Choroid plexus epithelial cell (primary cell): Measurements from ENCODE around the gene KMO.

ENCODE experiments used
- DNase-seq: peaks from one replicate; pipeline ENCODE4 v3.0.0-alpha.2; 2010; ENCODE audit warnings: low read depth
- H3K4me3 ChIP-seq: 2 replicates; pipeline ENCODE4 v1.5.1; 2011; ENCODE audit warnings: low read depth, mild to moderate bottlenecking, control low read depth, low read length, moderate library complexity
- CTCF ChIP-seq: conservative IDR thresholded peaks from 2 replicates; pipeline ENCODE4 v1.5.1; 2011; ENCODE audit warnings: low read depth, mild to moderate bottlenecking, control low read depth, inconsistent platforms, low read length, moderate library complexity

The KMO gene

GRCh38 chr1:241521718-241522117, 10.5 kb upstream of the KMO start:
- TF ChIP-seq CTCF = no peak
- no peak for DNase-seq
- no peak overlapping the region for H3K4me3 ChIP-seq

- H3K4me3 ChIP-seq = no peak overlapping the region
- DNase-seq = no peak
- TF ChIP-seq CTCF = no peak
Measured at GRCh38 chr1:241525026-241525425, 7.2 kb upstream of the KMO start.

- no peak overlapping the region for H3K4me3 ChIP-seq
- TF ChIP-seq CTCF = no peak
- DNase-seq = no peak
Measured at GRCh38 chr1:241527146-241527545, 5.0 kb upstream of the KMO start.

- peak overlapping the region; percentile 59 for H3K4me3 ChIP-seq
- TF ChIP-seq CTCF = peak; percentile 50
- DNase-seq = peak; percentile 88
Measured at GRCh38 chr1:241531195-241532161, 700 bp upstream of the KMO start.

GRCh38 chr1:241532864-241533263, 686 bp downstream of the KMO start:
- TF ChIP-seq CTCF = no peak

GRCh38 chr1:241533326-241534115, 1.3 kb downstream of the KMO start:
- no peak overlapping the region for H3K4me3 ChIP-seq
- TF ChIP-seq CTCF = no peak
- DNase-seq = no peak

More at GRCh38 chr1:241532864-241533263, 686 bp downstream of the KMO start:
- no peak overlapping the region for H3K4me3 ChIP-seq
- no peak for DNase-seq
